Psoas muscle (tissue), 8 donors: ENCODE measurements around the gene CLN3. TPM values are rescaled to one million over a fixed set of nuclear protein-coding genes. Genes with fewer than 3 reads are reported as not detected.

Source experiments
- ATAC-seq, 4 donors: fragments of 200-7000 bp; cut with Tn5 transposase; one replicate each; pipeline ENCODE4 v1.9.1; 2020; ENCODE audit warnings: moderate library complexity in 3 of 4, mild to moderate bottlenecking in 2 of 4
- DNase-seq, 2 donors: peaks; one replicate each; pipeline ENCODE4 v3.0.0-alpha.2; 2020
- H3K27ac ChIP-seq: fragments of 200-600 bp; one replicate; pipeline ENCODE4 v1.8.0; 2022
- H3K27me3 ChIP-seq, 3 donors: fragments of 200-600 bp in 1 of 3; one replicate each; pipeline versions ENCODE4 v1.6.1 to v1.8.0; 2013 to 2022; ENCODE audit warnings: low read length in 2 of 3, mild to moderate bottlenecking in 2 of 3, moderate library complexity in 1 of 3; ENCODE audit not compliant: insufficient read depth in 3 of 3
- H3K36me3 ChIP-seq, 2 donors: fragments of 200-600 bp in 1 of 2; one replicate each; pipeline versions ENCODE4 v1.6.1 to v1.8.0; 2013 to 2022; ENCODE audit warnings: low read depth in 1 of 2, mild to moderate bottlenecking in 1 of 2, moderate library complexity in 1 of 2; ENCODE audit not compliant: insufficient read depth in 1 of 2
- H3K4me1 ChIP-seq: fragments of 200-600 bp; one replicate; pipeline ENCODE4 v1.8.0; 2022
- H3K4me3 ChIP-seq: fragments of 200-600 bp; one replicate; pipeline ENCODE4 v1.8.0; 2022; ENCODE audit warnings: mild to moderate bottlenecking
- H3K9me3 ChIP-seq: fragments of 200-600 bp; one replicate; pipeline ENCODE4 v1.8.0; 2022
- CTCF ChIP-seq: fragments of 200-600 bp; IDR thresholded peaks from one replicate; pipeline ENCODE4 v1.8.0; 2022; ENCODE audit warnings: antibody characterized with exemption
- WGBS, 3 donors: extraction: QIAGEN DNeasy Blood & Tissue Kit; methylation state at CpG; one replicate each; pipeline versions ENCODE4 v1.1.6 to v1.1.7; 2013; 5-methylcytosine and 5-hydroxymethylcytosine counted together
- intact Hi-C, 2 donors: fragments of 100-400 bp; cut with DNase I; formaldehyde crosslinking; loops; one replicate each; pipeline versions ENCODE4 v1.11.0 to v1.14.2; 2022
- polyA plus RNA-seq, 3 donors: library from polyadenylated mRNA; stranded (reverse); fragments of 200-250 nt; gene quantifications; one replicate each; pipeline ENCODE4 v1.2.3, GENCODE V29; 2013
- total RNA-seq, 4 donors: library from RNA; stranded (reverse); fragmentation: NEBNext Ultra II Directional in 2 of 4; extraction: Animal tissue kit (Norgen Biotek cat#: 25700) in 2 of 4; gene quantifications; one replicate each; pipeline versions ENCODE4 v1.2.1 to v1.2.4, GENCODE V29; 2021 to 2023
- donor health status: healthy with polysubstance abuse.
- donor health status: DM: no; HTN: no; CAD: no; lungs with moderate emphysema.
- donor health status: Bipolar disorder and iron deficiency.
- donor health status: healthy.
- donor health status: DM: yes; HTN: yes; CAD: no.
- donor health status: DM: no; HTN: no; CAD: no.
- donor health status: DM: no; HTN: no; CAD: no.
- donor health status: DM: yes; HTN: yes; CAD: no.

CLN3 gene
- total and polyA plus RNA-seq, 7 donors, result 10.8 to 29.3 (median 15.3) TPM

DNA sequence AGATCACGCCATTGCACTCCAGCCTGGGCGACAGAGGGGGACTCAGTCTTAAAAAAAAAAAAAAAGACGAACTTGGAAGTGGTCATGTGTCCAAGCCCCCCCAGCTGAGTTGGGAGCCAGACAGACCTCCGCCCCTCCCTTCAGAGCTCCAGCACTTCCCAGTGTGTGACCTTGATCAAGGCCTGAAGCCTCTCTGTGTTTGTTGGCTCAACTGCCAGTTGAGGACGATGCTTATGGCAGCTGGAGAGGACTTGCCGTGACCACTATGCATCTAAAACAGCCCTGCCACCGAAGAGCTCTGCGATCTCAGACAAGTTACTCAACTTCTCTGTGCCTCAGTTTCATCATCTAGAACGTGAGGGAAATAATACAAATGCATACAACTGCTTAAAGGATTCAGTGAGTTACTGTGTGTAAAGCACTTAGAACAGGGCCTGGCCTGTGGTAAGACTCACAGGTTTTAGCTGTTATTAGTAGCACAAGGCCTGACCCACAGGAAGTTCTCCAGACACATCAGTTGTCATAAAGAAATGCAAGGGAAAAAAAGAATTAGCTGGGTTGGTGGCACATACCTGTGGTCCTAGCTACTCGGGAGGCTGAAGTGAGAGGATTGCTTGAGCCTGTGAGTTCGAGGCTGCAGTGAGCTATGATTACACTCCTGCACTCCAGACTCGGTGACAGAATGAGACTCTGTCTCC lies 21.8 kb upstream of the CLN3 start:
- no peaks in the 10 kb centered on the region for H3K36me3 ChIP-seq
- H3K4me1 ChIP-seq, result no peaks in the 10 kb centered on the region
- ATAC-seq (no peak), DNase-seq (no peak)
- intact Hi-C loops, result no loop called here
- no peaks in the 10 kb centered on the region for H3K9me3 ChIP-seq
- WGBS, 3 donors, result 77 to 82% (median 79%) methylated on average over 12 of the region's 12 CpGs
- H3K27ac ChIP-seq, result no peak overlapping the region
- no peaks in the 10 kb centered on the region for H3K27me3 ChIP-seq
- H3K4me3 ChIP-seq, result no peak overlapping the region
- TF ChIP-seq CTCF, result no peak

DNA sequence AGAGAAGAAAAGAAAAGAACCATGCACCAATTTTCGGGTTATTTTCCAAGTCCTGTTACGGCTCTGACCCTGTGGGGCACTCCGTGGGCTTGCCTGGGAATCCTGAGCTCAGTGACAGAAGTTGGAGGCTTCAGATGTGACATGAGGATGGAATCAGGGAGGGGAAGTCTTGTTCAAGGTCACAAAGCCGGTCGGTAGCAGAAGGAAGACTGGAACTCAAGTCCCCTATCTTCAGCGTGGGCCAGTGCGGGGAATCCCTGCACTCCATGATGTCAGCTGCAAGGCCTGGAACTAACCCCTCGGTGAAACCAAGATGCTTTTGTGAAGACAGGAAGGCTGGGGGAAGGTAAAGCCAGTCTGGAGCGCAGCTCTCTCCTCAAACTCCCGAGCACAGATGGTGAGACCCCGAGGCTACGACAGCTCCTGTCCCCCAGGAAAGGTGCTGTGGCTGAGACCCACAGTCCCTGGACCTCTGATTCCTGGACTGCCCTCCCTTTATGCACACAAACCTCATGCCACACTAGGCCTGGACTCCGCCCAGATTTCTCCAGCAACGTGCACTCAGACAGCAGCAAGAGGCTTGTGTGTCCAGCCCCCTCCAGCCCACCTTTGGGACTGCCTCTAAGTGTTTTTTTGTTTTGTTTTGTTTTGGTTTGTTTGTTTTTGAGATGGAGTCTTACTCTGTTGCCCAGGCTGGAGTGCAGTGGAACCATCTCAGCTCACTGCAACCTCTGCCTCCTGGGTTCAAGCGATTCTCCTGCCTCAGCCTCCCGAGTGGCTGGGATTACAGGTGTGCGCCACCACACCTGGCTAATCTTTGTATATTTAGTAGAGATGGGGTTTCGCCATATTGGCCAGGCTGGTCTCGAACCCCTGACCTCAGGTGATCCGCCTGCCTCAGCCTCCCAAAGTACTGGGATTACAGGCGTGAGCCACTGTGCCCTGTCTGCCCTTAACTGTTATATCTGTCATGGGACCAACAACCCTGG lies 20.2 kb upstream of the CLN3 start:
- H3K4me1 ChIP-seq, result no peaks in the 10 kb centered on the region
- H3K9me3 ChIP-seq, result no peaks in the 10 kb centered on the region
- H3K4me3 ChIP-seq, result no peak overlapping the region
- H3K27me3 ChIP-seq, result peaks cover 0 to 2% (median 0%) of the 10 kb centered on the region in 3 donors
- 80 to 85% (median 81%) methylated on average over 21 of the region's 21 CpGs for WGBS, 3 donors
- no peak overlapping the region for H3K27ac ChIP-seq
- TF ChIP-seq CTCF, result no peak
- no peaks in the 10 kb centered on the region for H3K36me3 ChIP-seq
- ATAC-seq (no peak), DNase-seq (no peak)
- intact Hi-C loops, result no loop called here

DNA sequence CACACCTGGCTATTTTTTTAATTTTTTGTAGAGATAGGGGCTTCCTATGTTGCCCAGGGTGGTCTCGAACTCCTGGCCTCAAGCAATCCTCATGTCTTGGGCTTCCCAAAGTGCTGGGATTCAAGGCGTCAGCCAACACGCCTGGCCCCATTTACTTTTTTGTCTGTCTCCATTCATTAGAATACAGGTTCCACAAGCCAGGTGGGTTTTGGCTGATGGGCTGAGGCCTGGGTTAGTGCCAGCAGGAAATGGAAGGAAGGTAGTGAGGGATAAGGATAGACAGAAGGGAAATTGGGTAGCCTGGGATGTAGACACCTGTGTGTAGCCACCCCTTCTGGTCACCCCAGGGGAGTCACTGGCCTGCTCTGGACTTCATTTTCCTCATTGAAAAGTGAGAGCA lies 19.2 kb upstream of the CLN3 start:
- Histone ChIP-seq H3K36me3 (no peaks in the 10 kb centered on the region), H3K4me1 (no peaks in the 10 kb centered on the region), H3K27ac (no peak overlapping the region), H3K27me3 (peaks cover 0 to 9% (median 0%) of the 10 kb centered on the region in 3 donors), H3K9me3 (no peaks in the 10 kb centered on the region), H3K4me3 (no peak overlapping the region)
- intact Hi-C loops, result no loop called here
- no peak for TF ChIP-seq CTCF
- 87 to 89% (median 89%) methylated on average over 3 of the region's 3 CpGs for WGBS, 3 donors
- DNase-seq (no peak), ATAC-seq (no peak)

DNA sequence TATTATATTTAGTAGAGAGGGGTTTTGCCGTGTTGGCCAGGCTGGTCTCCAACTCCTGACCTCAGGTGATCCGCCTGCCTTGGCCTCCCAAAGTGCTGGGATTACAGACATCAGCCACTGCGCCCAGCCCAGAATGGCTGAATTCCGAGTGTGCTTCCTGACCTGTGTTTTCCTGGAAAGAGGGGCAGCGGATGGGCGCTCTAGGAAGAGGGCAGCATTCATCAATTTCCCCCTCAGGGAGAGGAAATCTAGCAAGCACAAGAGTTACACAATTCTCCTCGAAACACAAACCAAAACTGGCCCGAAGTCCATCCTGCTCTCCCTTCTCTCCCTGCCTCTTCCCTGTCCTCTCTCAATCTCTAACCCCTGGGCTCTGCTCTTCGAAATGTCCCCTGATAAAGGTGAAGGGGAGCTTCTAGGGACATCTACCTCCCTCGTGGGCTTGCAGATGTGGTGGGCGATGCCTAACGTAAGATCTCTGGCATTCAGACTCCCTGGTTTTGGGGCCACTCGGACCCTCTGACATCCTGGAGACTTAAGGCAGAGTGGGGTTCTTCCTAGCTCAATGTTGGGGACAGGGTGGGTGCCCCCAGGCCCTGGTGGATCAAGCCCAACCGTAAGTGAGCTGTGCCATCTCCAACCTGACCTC lies 13.7 kb upstream of the CLN3 start:
- Histone ChIP-seq H3K27ac (no peak overlapping the region), H3K27me3 (peaks cover 0 to 10% (median 0%) of the 10 kb centered on the region in 3 donors)
- intact Hi-C loops, result no loop called here

More for the DNA sequence above, 13.7 kb upstream of the CLN3 start:
- Histone ChIP-seq H3K4me3 (no peak overlapping the region), H3K36me3 (no peaks in the 10 kb centered on the region), H3K4me1 (no peaks in the 10 kb centered on the region), H3K9me3 (no peaks in the 10 kb centered on the region)
- no peak for DNase-seq
- TF ChIP-seq CTCF, result no peak
- 53 to 58% (median 54%) methylated on average over 13 to 14 of the region's 14 CpGs for WGBS, 3 donors
- ATAC-seq, result no peak
